ENCODE data around the gene PLEKHM2.

Gene PLEKHM2

GRCh38 chr1:15704526-15705183 is 20.5 kb downstream of the PLEKHM2 start:
- H3K9me2 ChIP-seq (replicated peaks; ENCODE audit: insufficient read depth, low read length), result no peaks in the 10 kb centered on the region
- H3F3A ChIP-seq (ENCODE audit: insufficient read depth, low read length), result no peaks in the 10 kb centered on the region
- H3K27ac ChIP-seq (ENCODE audit: low read length), result no peak overlapping the region
- TF ChIP-seq EZH2phosphoT487 (IDR thresholded peaks at IDR 0.05; ENCODE audit: low read length) (no peak), EZH2 (optimal IDR thresholded peaks at IDR 0.05; ENCODE audit: low read depth, low read length) (no peak), CTCF (IDR thresholded peaks at IDR 0.05; ENCODE audit: low read length) (no peak)
- H3K9me3 ChIP-seq (replicated peaks; ENCODE audit: insufficient read depth, low read length), result no peaks in the 10 kb centered on the region
- no peak for DNase-seq
- H3K4me3 ChIP-seq (ENCODE audit: low read length), result no peak overlapping the region
- peaks cover 82% of the 10 kb centered on the region for H3K79me2 ChIP-seq (ENCODE audit: low read length)
- H3K27me3 ChIP-seq (replicated peaks; ENCODE audit: insufficient read depth, low read length), result no peaks in the 10 kb centered on the region
- no peaks in the 10 kb centered on the region for H3K4me1 ChIP-seq (ENCODE audit: low read length)
- no peak overlapping the region for H3K4me2 ChIP-seq (ENCODE audit: low read depth, low read length)
- H3K36me3 ChIP-seq (replicated peaks; ENCODE audit: insufficient read depth, low read length), result no peaks in the 10 kb centered on the region
- no peak overlapping the region for H3K9ac ChIP-seq (ENCODE audit: low read length)
- H4K20me1 ChIP-seq (ENCODE audit: insufficient read depth, low read length), result no peaks in the 10 kb centered on the region
- H2AFZ ChIP-seq (ENCODE audit: low read length), result no peak overlapping the region

- H2AFZ ChIP-seq (ENCODE audit: low read length), result no peak overlapping the region
- TF ChIP-seq EZH2phosphoT487 (IDR thresholded peaks at IDR 0.05; ENCODE audit: low read length), result no peak
- no peak for TF ChIP-seq CTCF (IDR thresholded peaks at IDR 0.05; ENCODE audit: low read length)
- TF ChIP-seq EZH2 (optimal IDR thresholded peaks at IDR 0.05; ENCODE audit: low read depth, low read length), result no peak
- H4K20me1 ChIP-seq (ENCODE audit: insufficient read depth, low read length), result no peaks in the 10 kb centered on the region
- no peak overlapping the region for H3K9ac ChIP-seq (ENCODE audit: low read length)
- H3K27me3 ChIP-seq (replicated peaks; ENCODE audit: insufficient read depth, low read length), result no peaks in the 10 kb centered on the region
- no peaks in the 10 kb centered on the region for H3F3A ChIP-seq (ENCODE audit: insufficient read depth, low read length)
- no peaks in the 10 kb centered on the region for H3K4me1 ChIP-seq (ENCODE audit: low read length)
- H3K4me3 ChIP-seq (ENCODE audit: low read length), result no peak overlapping the region
- no peak overlapping the region for H3K4me2 ChIP-seq (ENCODE audit: low read depth, low read length)
- no peaks in the 10 kb centered on the region for H3K9me2 ChIP-seq (replicated peaks; ENCODE audit: insufficient read depth, low read length)
- H3K9me3 ChIP-seq (replicated peaks; ENCODE audit: insufficient read depth, low read length), result no peaks in the 10 kb centered on the region
- no peak for DNase-seq
- peaks cover 79% of the 10 kb centered on the region for H3K79me2 ChIP-seq (ENCODE audit: low read length)
- H3K27ac ChIP-seq (ENCODE audit: low read length), result no peak overlapping the region
- H3K36me3 ChIP-seq (replicated peaks; ENCODE audit: insufficient read depth, low read length), result no peaks in the 10 kb centered on the region
Measured at GRCh38 chr1:15705184-15705566, 21.1 kb downstream of the PLEKHM2 start.

- Histone ChIP-seq H3K27me3 (replicated peaks; ENCODE audit: insufficient read depth, low read length) (no peaks in the 10 kb centered on the region), H3K27ac (ENCODE audit: low read length) (no peak overlapping the region), H3F3A (ENCODE audit: insufficient read depth, low read length) (no peaks in the 10 kb centered on the region), H3K4me3 (ENCODE audit: low read length) (no peak overlapping the region), H3K4me2 (ENCODE audit: low read depth, low read length) (no peak overlapping the region), H2AFZ (ENCODE audit: low read length) (no peak overlapping the region), H3K9me3 (replicated peaks; ENCODE audit: insufficient read depth, low read length) (no peaks in the 10 kb centered on the region), H3K79me2 (ENCODE audit: low read length) (peaks cover 78% of the 10 kb centered on the region), H3K4me1 (ENCODE audit: low read length) (no peaks in the 10 kb centered on the region), H4K20me1 (ENCODE audit: insufficient read depth, low read length) (no peaks in the 10 kb centered on the region), H3K36me3 (replicated peaks; ENCODE audit: insufficient read depth, low read length) (no peaks in the 10 kb centered on the region), H3K9me2 (replicated peaks; ENCODE audit: insufficient read depth, low read length) (no peaks in the 10 kb centered on the region), H3K9ac (ENCODE audit: low read length) (no peak overlapping the region)
- TF ChIP-seq CTCF (IDR thresholded peaks at IDR 0.05; ENCODE audit: low read length), result no peak
- no peak for TF ChIP-seq EZH2 (optimal IDR thresholded peaks at IDR 0.05; ENCODE audit: low read depth, low read length)
- DNase-seq, result no peak
Measured at GRCh38 chr1:15706751-15707150, 22.6 kb downstream of the PLEKHM2 start.

All from MM.1S (cell line).